Measurements from ENCODE around the gene ZMYND19. TPM values are rescaled to one million over a fixed set of nuclear protein-coding genes. Genes with fewer than 3 reads are reported as not detected.

The ZMYND19 gene
- total and polyA plus RNA-seq, 9 donors: 18.5 to 22.8 (median 19.2) TPM

DNA sequence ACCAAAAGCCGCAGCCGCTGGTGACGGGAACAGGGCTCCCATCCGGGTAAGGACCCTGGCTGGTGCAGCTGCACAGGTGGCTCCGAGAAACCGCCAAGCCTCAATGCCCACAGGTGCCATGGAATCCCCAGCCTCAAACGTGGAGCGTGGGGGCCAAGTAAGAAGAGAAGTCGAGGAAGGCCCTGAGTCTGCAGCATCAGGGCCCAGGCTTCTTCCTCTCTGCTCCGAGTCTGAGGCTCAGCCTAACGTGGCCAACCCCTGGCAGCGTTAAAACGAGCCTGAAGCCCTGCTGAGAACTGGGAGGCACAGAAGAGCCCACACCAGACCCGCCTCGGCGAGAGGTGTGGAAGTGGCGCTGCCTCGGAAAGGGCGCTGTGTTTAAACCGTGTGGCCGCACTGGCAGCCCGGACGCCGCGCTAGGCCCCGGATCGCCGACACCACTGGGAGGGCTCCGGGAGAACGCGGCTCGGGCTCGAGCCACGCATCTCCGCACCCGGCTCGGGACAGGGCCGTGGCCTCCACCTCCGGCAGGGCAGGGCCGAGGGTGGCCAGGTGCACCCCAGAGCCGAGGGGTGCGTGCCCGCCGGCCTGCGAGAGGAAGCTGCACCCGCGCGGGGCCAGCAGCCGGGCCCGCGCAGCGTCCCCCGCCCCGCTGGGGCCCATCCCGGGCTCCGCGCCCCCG is 730 bp downstream of the ZMYND19 start:
- Histone ChIP-seq H3K4me1 (ENCODE audit: control insufficient read depth, insufficient read depth, low read length) (peaks cover 16% of the 10 kb centered on the region), H3K27ac (ENCODE audit: low read length) (no peak overlapping the region)
- WGBS (ENCODE audit: insufficient coverage): 8% methylated on average over 58 of the region's 58 CpGs

DNA sequence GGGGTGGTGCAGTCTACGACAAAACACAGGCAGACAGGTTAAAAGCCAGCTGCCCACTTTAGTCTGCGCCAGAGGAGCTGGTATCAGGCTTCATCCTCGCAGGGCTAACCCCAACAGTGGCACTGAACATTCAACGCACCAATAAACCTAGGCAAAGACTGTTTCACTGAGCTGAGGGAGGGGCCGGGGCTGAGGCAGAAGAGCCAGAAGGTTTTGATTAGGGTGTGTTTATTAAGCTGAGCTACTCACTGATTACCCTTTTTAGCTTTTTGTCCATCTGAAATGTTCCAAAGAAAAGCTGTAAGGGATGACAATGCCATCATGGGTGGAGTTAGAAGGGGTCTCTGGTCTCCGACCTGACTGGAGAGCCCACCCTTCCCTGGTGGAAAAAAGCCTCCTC is 1.4 kb downstream of the ZMYND19 start:
- Histone ChIP-seq H3K9me3 (replicated peaks; ENCODE audit: control insufficient read depth, low read depth, low read length) (no peaks in the 10 kb centered on the region), H3K4me1 (ENCODE audit: control insufficient read depth, insufficient read depth, low read length) (peaks cover 16% of the 10 kb centered on the region), H3K36me3 (ENCODE audit: control insufficient read depth, insufficient read depth, low read length) (peaks cover 40% of the 10 kb centered on the region), H3K27me3 (ENCODE audit: control insufficient read depth, insufficient read depth, low read length) (no peaks in the 10 kb centered on the region), H3K4me3 (ENCODE audit: low read length) (peak overlapping the region; percentile 56), H3K27ac (ENCODE audit: low read length) (no peak overlapping the region)
- DNase-seq: no peak
- WGBS (ENCODE audit: insufficient coverage): 78% methylated on average over 4 of the region's 6 CpGs

More for the DNA sequence above, 730 bp downstream of the ZMYND19 start:
- Histone ChIP-seq H3K9me3 (replicated peaks; ENCODE audit: control insufficient read depth, low read depth, low read length) (no peaks in the 10 kb centered on the region), H3K27me3 (ENCODE audit: control insufficient read depth, insufficient read depth, low read length) (no peaks in the 10 kb centered on the region), H3K36me3 (ENCODE audit: control insufficient read depth, insufficient read depth, low read length) (peaks cover 35% of the 10 kb centered on the region), H3K4me3 (ENCODE audit: low read length) (peak overlapping the region; percentile 56)
- no peak for DNase-seq

DNA sequence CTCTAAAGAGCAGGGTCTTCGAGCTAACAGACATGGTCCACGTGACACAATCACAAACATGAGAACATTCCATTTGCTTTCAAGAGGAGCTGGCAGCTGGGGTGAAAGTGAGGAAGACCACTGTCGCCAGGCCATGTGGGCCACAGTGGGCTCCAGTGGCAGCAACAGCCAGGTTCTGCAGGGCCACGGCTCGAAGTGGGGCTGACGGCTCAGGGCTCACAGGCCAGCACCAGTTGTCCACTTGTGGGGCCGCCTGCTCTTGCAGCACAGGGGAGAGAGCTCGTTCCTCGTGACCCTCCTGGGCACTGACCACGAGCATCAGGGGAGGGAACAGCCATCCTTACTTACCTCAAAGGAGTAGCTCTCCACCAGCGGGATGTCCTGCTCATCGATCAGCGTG is 2.0 kb downstream of the ZMYND19 start:
- DNase-seq: no peak
- Histone ChIP-seq H3K36me3 (ENCODE audit: control insufficient read depth, insufficient read depth, low read length) (peaks cover 46% of the 10 kb centered on the region), H3K27ac (ENCODE audit: low read length) (no peak overlapping the region), H3K4me3 (ENCODE audit: low read length) (no peak overlapping the region), H3K9me3 (replicated peaks; ENCODE audit: control insufficient read depth, low read depth, low read length) (no peaks in the 10 kb centered on the region), H3K4me1 (ENCODE audit: control insufficient read depth, insufficient read depth, low read length) (peaks cover 16% of the 10 kb centered on the region), H3K27me3 (ENCODE audit: control insufficient read depth, insufficient read depth, low read length) (no peaks in the 10 kb centered on the region)
- 92% methylated on average over 5 of the region's 13 CpGs for WGBS (ENCODE audit: insufficient coverage)

DNA sequence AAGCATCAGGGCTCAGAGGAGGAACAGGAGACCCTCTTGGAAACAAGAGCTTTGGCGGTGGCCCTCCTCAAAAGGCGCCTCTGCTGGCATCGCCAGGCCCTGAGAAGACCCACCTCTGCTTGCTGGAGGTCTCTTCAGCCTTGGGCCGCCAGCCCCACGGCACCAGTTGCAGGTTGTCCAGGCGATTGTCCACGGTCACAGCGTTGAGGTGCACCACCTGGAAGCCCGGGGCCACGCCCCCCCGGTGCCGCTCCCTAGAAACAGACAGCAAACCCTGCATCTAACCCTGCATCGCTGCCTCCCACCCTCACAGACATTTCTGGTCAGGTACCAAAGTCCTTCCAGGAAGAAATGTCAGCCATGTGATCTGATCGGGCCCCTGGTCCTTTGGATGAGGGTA is 3.5 kb downstream of the ZMYND19 start:
- Histone ChIP-seq H3K36me3 (ENCODE audit: control insufficient read depth, insufficient read depth, low read length) (peaks cover 60% of the 10 kb centered on the region), H3K27ac (ENCODE audit: low read length) (no peak overlapping the region)
- 94% methylated on average over 14 of the region's 14 CpGs for WGBS (ENCODE audit: insufficient coverage)

DNA sequence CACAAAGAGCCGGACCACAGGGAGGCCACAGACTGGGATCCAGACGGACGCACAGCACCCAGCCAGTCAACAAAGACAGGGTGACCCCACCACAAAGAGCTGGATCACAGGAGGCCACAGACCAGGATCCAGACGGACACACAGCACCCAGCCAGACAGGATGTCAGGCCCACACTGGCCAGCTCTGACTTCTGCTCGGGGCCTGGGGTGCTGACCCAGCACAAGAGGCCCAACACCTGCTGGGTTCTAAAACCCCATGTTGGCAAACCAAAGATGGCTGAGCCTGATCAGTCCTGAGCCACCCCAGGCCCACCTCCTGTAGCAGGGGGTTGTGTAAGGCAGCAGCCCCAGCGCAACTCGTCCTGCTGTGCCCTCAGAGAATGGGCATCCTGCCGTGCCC is 6.4 kb downstream of the ZMYND19 start:
- DNase-seq: no peak
- Histone ChIP-seq H3K9me3 (replicated peaks; ENCODE audit: control insufficient read depth, low read depth, low read length) (no peaks in the 10 kb centered on the region), H3K36me3 (ENCODE audit: control insufficient read depth, insufficient read depth, low read length) (peaks cover 70% of the 10 kb centered on the region), H3K4me3 (ENCODE audit: low read length) (no peak overlapping the region), H3K4me1 (ENCODE audit: control insufficient read depth, insufficient read depth, low read length) (peaks cover 10% of the 10 kb centered on the region), H3K27me3 (ENCODE audit: control insufficient read depth, insufficient read depth, low read length) (no peaks in the 10 kb centered on the region), H3K27ac (ENCODE audit: low read length) (no peak overlapping the region)
- 52% methylated on average over 5 of the region's 8 CpGs for WGBS (ENCODE audit: insufficient coverage)

More for the DNA sequence above, 3.5 kb downstream of the ZMYND19 start:
- Histone ChIP-seq H3K4me1 (ENCODE audit: control insufficient read depth, insufficient read depth, low read length) (peaks cover 16% of the 10 kb centered on the region), H3K9me3 (replicated peaks; ENCODE audit: control insufficient read depth, low read depth, low read length) (no peaks in the 10 kb centered on the region), H3K27me3 (ENCODE audit: control insufficient read depth, insufficient read depth, low read length) (no peaks in the 10 kb centered on the region), H3K4me3 (ENCODE audit: low read length) (no peak overlapping the region)
- no peak for DNase-seq

DNA sequence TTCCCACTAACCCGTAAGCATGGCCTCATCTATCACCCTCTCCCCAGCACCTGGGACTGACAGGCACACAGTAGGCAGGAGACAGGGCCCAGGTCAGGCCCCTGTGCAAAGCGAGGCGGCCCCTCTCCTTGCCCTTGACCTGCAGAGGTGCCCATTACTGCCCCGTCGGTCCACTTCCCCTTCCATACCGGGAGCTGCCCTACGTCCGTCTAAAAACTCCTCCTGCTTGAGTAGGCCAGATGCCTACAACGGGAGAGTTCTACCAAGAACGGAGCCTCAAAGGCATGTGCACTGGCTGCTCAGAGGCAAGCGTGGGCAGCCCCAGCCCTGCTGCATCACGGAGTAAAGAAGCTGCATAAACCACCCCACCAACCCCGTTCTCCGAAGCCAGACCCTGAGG is 7.0 kb downstream of the ZMYND19 start:
- Histone ChIP-seq H3K36me3 (ENCODE audit: control insufficient read depth, insufficient read depth, low read length) (peaks cover 66% of the 10 kb centered on the region), H3K4me3 (ENCODE audit: low read length) (no peak overlapping the region)
- 73% methylated on average over 9 of the region's 14 CpGs for WGBS (ENCODE audit: insufficient coverage)

DNA sequence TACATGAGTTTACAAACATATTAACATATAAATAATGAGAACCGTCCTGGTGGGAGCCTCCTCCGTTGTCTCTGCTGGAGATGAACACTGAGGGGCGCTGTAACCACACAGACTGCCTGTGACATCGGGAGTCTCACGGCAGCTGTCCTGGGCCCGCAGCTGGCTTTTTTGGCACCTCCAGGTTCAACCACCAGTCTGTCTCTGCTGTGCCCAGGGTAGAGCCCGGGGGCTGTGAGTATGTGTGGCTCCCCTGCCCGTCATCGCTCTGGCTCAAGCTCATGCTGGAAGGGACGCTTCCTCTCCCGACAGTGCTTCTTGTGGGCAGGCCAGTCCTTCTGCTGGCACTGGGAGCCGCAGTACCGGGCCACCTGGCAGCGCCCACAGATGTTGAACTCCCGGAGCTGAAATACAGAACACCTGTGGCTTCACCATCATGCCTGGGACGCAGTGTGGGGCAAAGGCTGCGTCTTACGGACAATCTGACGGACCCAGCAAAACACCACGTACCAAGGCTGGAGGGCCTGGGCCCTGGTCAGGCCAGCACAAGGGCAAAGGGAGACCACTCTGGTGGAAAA is 7.9 kb downstream of the ZMYND19 start:
- Histone ChIP-seq H3K27me3 (ENCODE audit: control insufficient read depth, insufficient read depth, low read length) (no peaks in the 10 kb centered on the region), H3K4me1 (ENCODE audit: control insufficient read depth, insufficient read depth, low read length) (peaks cover 13% of the 10 kb centered on the region), H3K4me3 (ENCODE audit: low read length) (no peak overlapping the region), H3K27ac (ENCODE audit: low read length) (no peak overlapping the region), H3K9me3 (replicated peaks; ENCODE audit: control insufficient read depth, low read depth, low read length) (no peaks in the 10 kb centered on the region), H3K36me3 (ENCODE audit: control insufficient read depth, insufficient read depth, low read length) (peaks cover 56% of the 10 kb centered on the region)
- 81% methylated on average over 19 of the region's 20 CpGs for WGBS (ENCODE audit: insufficient coverage)
- peak; percentile 20 for DNase-seq

More for the DNA sequence above, 7.0 kb downstream of the ZMYND19 start:
- Histone ChIP-seq H3K27me3 (ENCODE audit: control insufficient read depth, insufficient read depth, low read length) (no peaks in the 10 kb centered on the region), H3K4me1 (ENCODE audit: control insufficient read depth, insufficient read depth, low read length) (peaks cover 5% of the 10 kb centered on the region), H3K9me3 (replicated peaks; ENCODE audit: control insufficient read depth, low read depth, low read length) (no peaks in the 10 kb centered on the region), H3K27ac (ENCODE audit: low read length) (no peak overlapping the region)
- no peak for DNase-seq

DNA sequence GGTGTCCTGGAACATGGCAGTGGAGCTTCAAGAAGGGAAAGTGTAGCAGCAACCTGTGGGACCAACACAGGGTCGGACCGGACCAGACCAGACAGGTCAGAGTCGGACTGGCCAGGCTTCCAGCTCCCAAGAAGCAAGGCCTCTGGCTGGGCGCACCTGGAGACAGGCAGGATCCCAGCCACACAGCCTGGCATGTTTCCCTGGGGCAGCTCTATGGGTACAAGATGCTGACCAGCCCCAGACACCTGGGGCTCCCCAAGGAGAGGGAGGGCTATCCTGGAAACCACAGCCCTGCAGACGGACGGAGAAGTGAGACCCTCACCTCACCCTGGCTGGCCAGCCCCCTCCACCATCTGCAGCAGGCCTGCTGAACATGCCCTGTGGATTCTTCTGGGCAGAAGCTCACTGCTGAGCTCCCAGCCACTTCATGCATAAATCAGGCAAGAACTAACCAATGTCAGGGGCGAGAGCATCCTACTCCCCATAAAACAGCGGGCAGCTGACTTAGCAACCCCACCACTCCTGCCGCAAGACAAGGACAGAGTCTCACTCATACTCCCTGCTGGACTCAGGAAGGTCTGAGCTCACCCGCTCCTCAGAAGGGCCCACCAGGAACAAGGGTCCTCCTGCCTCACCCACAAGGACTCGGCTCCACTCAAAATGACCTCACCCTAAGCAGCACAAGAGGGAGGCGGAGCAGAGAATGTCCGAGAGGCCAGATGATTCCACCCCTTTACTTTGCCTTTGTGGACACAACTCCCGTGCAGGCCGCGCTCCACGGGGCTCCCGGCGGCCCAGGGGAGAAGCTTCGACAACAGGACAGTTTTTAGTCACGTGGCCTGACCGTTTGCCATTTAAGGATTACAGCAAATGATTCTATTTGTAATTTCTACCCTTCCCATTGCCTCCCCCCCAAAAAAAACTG is 8.7 kb downstream of the ZMYND19 start:
- Histone ChIP-seq H3K4me1 (ENCODE audit: control insufficient read depth, insufficient read depth, low read length) (peaks cover 19% of the 10 kb centered on the region), H3K9me3 (replicated peaks; ENCODE audit: control insufficient read depth, low read depth, low read length) (no peaks in the 10 kb centered on the region), H3K27me3 (ENCODE audit: control insufficient read depth, insufficient read depth, low read length) (no peaks in the 10 kb centered on the region), H3K4me3 (ENCODE audit: low read length) (no peak overlapping the region), H3K36me3 (ENCODE audit: control insufficient read depth, insufficient read depth, low read length) (peaks cover 49% of the 10 kb centered on the region), H3K27ac (ENCODE audit: low read length) (no peak overlapping the region)
- no peak for DNase-seq
- WGBS (ENCODE audit: insufficient coverage): 76% methylated on average over 13 of the region's 22 CpGs

DNA sequence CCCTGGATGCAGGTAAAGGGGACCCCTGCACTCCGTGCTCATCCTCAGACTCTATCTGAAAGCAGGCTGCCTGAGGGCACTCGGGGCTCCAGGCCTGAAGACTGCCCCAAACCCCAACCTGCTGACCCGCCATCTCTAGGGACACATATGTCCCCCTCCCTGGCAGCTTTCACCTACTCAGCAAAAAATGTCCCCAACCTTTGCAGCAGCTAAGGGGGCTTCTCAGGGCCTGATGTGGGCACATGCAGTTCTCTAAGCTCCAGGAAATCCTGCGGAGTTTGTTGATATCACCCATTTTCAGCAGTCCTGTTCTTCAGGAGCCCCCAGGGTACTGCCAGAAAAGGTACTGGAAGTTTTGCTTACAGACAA is 9.4 kb downstream of the ZMYND19 start:
- Histone ChIP-seq H3K27ac (ENCODE audit: low read length) (no peak overlapping the region), H3K9me3 (replicated peaks; ENCODE audit: control insufficient read depth, low read depth, low read length) (no peaks in the 10 kb centered on the region), H3K4me1 (ENCODE audit: control insufficient read depth, insufficient read depth, low read length) (peaks cover 19% of the 10 kb centered on the region), H3K27me3 (ENCODE audit: control insufficient read depth, insufficient read depth, low read length) (no peaks in the 10 kb centered on the region), H3K4me3 (ENCODE audit: low read length) (no peak overlapping the region), H3K36me3 (ENCODE audit: control insufficient read depth, insufficient read depth, low read length) (peaks cover 46% of the 10 kb centered on the region)
- WGBS (ENCODE audit: insufficient coverage): 84% methylated on average over 4 of the region's 4 CpGs
- DNase-seq: no peak
